GM12878 (cell line): ENCODE results near the gene PSORS1C2. TPM values are rescaled to one million over a fixed set of nuclear protein-coding genes. Genes with fewer than 3 reads are reported as not detected.

Experiments used
- ATAC-seq: fragments of 200-7000 bp; cut with Tn5 transposase; 3 replicates; pipeline ENCODE4 v1.9.1; 2020; ENCODE audit warnings: mild to moderate bottlenecking, moderate library complexity
- BruUV-seq: library from RNA; stranded (reverse); fragments of 400-500 nt; replicated peaks from 2 replicates; lab custom pipeline; 2021; lab: Mats Ljungman, UMichigan
- CTCF ChIA-PET: fragments of 300-600 bp; sonication (Branson Sonifier 250); formaldehyde crosslinking; extraction: SDS; loops from one replicate; lab custom pipeline; 2021; ENCODE audit warnings: inconsistent platforms; lab: Yijun Ruan, JAX
- POLR2A ChIA-PET: fragments of 350-600 bp; formaldehyde crosslinking; extraction: SDS; loops from one replicate; lab custom pipeline; 2021; ENCODE audit warnings: inconsistent platforms; lab: Charles Lee
- RAD21 ChIA-PET: fragments of 300-600 bp; sonication (Branson Sonifier 250); formaldehyde crosslinking; loops from one replicate; lab custom pipeline; 2023; ENCODE audit warnings: antibody characterized with exemption; ENCODE audit not compliant: unreplicated experiment; lab: Charles Lee
- SMC1A ChIA-PET: fragments of 300-600 bp; sonication (Branson Sonifier 250); formaldehyde crosslinking; loops from one replicate; lab custom pipeline; 2023; ENCODE audit not compliant: unreplicated experiment, uncharacterized antibody; lab: Charles Lee
- DNase-seq: peaks from one replicate; pipeline ENCODE4 v3.0.0-alpha.2; 2011; ENCODE audit warnings: low read depth, low spot score
- FAIRE-seq: peaks from 3 replicates; lab custom pipeline; 2011; peaks lifted over from hg19 to GRCh38; lab: Jason Lieb, UNC
- H2AFZ ChIP-seq: 2 replicates; pipeline ENCODE4 v1.6.0; 2011; ENCODE audit warnings: low read depth, low read length, control low read depth; ENCODE audit not compliant: control insufficient read depth
- H3K27ac ChIP-seq: 2 replicates; pipeline ENCODE4 v1.5.1; 2011; ENCODE audit warnings: control low read depth; ENCODE audit not compliant: control insufficient read depth, insufficient read depth
- H3K27me3 ChIP-seq, 2 experiments: replicated peaks in 1 of 2; 2 replicates each; pipeline versions ENCODE4 v1.6.0 to v1.6.1; 2011; ENCODE audit warnings: low read length in 1 of 2; ENCODE audit not compliant: control insufficient read depth in 2 of 2, insufficient read depth in 2 of 2
- H3K36me3 ChIP-seq, 2 experiments: 2 replicates each; pipeline ENCODE4 v1.5.1; 2011; ENCODE audit warnings: low read length in 1 of 2; ENCODE audit not compliant: control insufficient read depth in 2 of 2, insufficient read depth in 2 of 2
- H3K4me1 ChIP-seq: 2 replicates; pipeline ENCODE4 v1.6.1; 2011; ENCODE audit warnings: mild to moderate bottlenecking, low read length, moderate library complexity, mixed read lengths; ENCODE audit not compliant: control insufficient read depth, insufficient read depth
- H3K4me2 ChIP-seq: 2 replicates; pipeline ENCODE4 v1.6.0; 2011; ENCODE audit warnings: control low read depth; ENCODE audit not compliant: control insufficient read depth, insufficient read depth
- H3K4me3 ChIP-seq: fragments of 200-600 bp; sonication (generic); 2 replicates; pipeline ENCODE4 v1.5.1; 2016
- H3K79me2 ChIP-seq: 2 replicates; pipeline ENCODE4 v1.6.0; 2011; ENCODE audit warnings: low read length; ENCODE audit not compliant: control insufficient read depth, insufficient read depth
- H3K9ac ChIP-seq: 2 replicates; pipeline ENCODE4 v1.8.0; 2011; ENCODE audit warnings: low read length, control low read depth, mixed read lengths; ENCODE audit not compliant: control insufficient read depth, insufficient read depth
- H3K9me3 ChIP-seq: replicated peaks from 3 replicates; pipeline ENCODE4 v1.5.1; 2011; ENCODE audit warnings: mild to moderate bottlenecking, low read length; ENCODE audit not compliant: control insufficient read depth, insufficient read depth
- H4K20me1 ChIP-seq: 2 replicates; pipeline ENCODE4 v1.6.0; 2011; ENCODE audit not compliant: control insufficient read depth, insufficient read depth
- CBX3 ChIP-seq: fragments of 200-600 bp; sonication (generic); IDR thresholded peaks from 2 replicates; pipeline ENCODE4 v1.6.1; 2016; ENCODE audit warnings: low read depth, borderline replicate concordance
- FOXK2 ChIP-seq: fragments of 450-650 bp; IDR thresholded peaks from 2 replicates; pipeline ENCODE4 v1.6.1; 2017; ENCODE audit warnings: mild to moderate bottlenecking, moderate library complexity
- GABPA ChIP-seq: IDR thresholded peaks from 2 replicates; pipeline ENCODE4 v1.6.1; 2014; ENCODE audit warnings: antibody characterized with exemption, low read depth, mild to moderate bottlenecking, inconsistent platforms
- KAT2A ChIP-seq: conservative IDR thresholded peaks from 2 replicates; pipeline ENCODE4 v1.6.1; 2011; ENCODE audit warnings: low read depth, low read length; ENCODE audit not compliant: control insufficient read depth
- MTA3 ChIP-seq: IDR thresholded peaks from 2 replicates; pipeline ENCODE4 v1.6.1; 2012; ENCODE audit warnings: low read length, inconsistent platforms, borderline replicate concordance
- PBX3 ChIP-seq: IDR thresholded peaks from 2 replicates; pipeline ENCODE4 v1.6.1; 2011; ENCODE audit warnings: mild to moderate bottlenecking, low read depth, low read length, moderate library complexity; ENCODE audit not compliant: insufficient replicate concordance
- POLR2AphosphoS2 ChIP-seq: IDR thresholded peaks from 2 replicates; pipeline ENCODE4 v1.6.1; 2011; ENCODE audit warnings: low read depth, mild to moderate bottlenecking, low read length, improper control_type of control experiment, moderate library complexity
- POLR2AphosphoS5 ChIP-seq: IDR thresholded peaks from 2 replicates; pipeline ENCODE4 v1.6.1; 2011; ENCODE audit warnings: mild to moderate bottlenecking, low read length, inconsistent platforms
- SIX5 ChIP-seq: IDR thresholded peaks from 2 replicates; pipeline ENCODE4 v1.6.1; 2011; ENCODE audit warnings: mild to moderate bottlenecking, low read depth, low read length, moderate library complexity; ENCODE audit not compliant: severe bottlenecking
- WRNIP1 ChIP-seq: IDR thresholded peaks from 2 replicates; pipeline ENCODE4 v1.6.1; 2011; ENCODE audit warnings: low read depth, low read length, improper control_type of control experiment, borderline replicate concordance
- ZBTB11 ChIP-seq: fragments of 450-650 bp; formaldehyde crosslinking; IDR thresholded peaks from 2 replicates; pipeline ENCODE4 v1.5.0; 2022; ENCODE audit warnings: mild to moderate bottlenecking, missing genetic modification characterization
- ZNF217 ChIP-seq: fragments of 450-650 bp; IDR thresholded peaks from 2 replicates; pipeline ENCODE4 v1.6.1; 2017; ENCODE audit warnings: antibody characterized with exemption, mild to moderate bottlenecking
- WGBS: methylation state at CpG from one replicate; pipeline ENCODE4 v1.1.6; 2016; ENCODE audit warnings: low lambda C conversion rate; ENCODE audit not compliant: insufficient replicate concordance, insufficient coverage; ENCODE audit errors: missing lambda C conversion rate; 5-methylcytosine and 5-hydroxymethylcytosine counted together
- in situ Hi-C: fragments of 300-500 bp; cut with MboI; formaldehyde crosslinking; loops from 9 replicates; pipeline ENCODE4 v1.14.3; 2018; ENCODE audit warnings: mixed read lengths
- intact Hi-C: fragments of 100-400 bp; cut with micrococcal nuclease; formaldehyde crosslinking; loops from one replicate; pipeline ENCODE4 v1.14.2; 2022; ENCODE audit not compliant: unreplicated experiment
- polyA plus RNA-seq, 11 experiments: library from polyadenylated mRNA; depleted of rRNA in 4 of 11; unstranded in 6 of 11; stranded (reverse) in 5 of 11; fragments of >200 nt; fragmentation: Nextera tagmentation in 4 of 11; fragmentation: Illumina TruSeq in 1 of 11; extraction: Ambion mirVana in 4 of 11; extraction: Trizol in 1 of 11; gene quantifications; 1 replicate in 1 of 11; 2 replicates in 10 of 11; pipeline versions ENCODE4 v1.2.1 to v1.2.3, GENCODE V29; 2011 to 2016; ENCODE audit warnings: inconsistent platforms in 2 of 11, missing spikeins in 2 of 11, low read depth in 1 of 11
- total RNA-seq, 4 experiments: library from RNA; depleted of rRNA in 3 of 4; stranded (reverse); fragments of >200 nt in 3 of 4; fragmentation: Illumina TruSeq in 1 of 4; extraction: Trizol in 1 of 4; gene quantifications; 2 replicates each; pipeline versions ENCODE4 v1.2.1 to v1.2.3, GENCODE V29; 2013 to 2021

The PSORS1C2 gene
- total and polyA plus RNA-seq, 10 of the 15 experiments (the other 5 are each of a cell fraction or from before 2014, with no cell fraction given), result not detected

GRCh38 chr6:31171931-31172905, 33.4 kb upstream of the PSORS1C2 start:
- in situ Hi-C loops, result no loop called here
- no peak overlapping the region for H3K9ac ChIP-seq

More at GRCh38 chr6:31171931-31172905, 33.4 kb upstream of the PSORS1C2 start:
- RAD21 ChIA-PET, result interaction anchor here (0.8 kb wide), 1 partner anchor 34 kb away, joined by 3 read pairs; the partner anchor contains the start of gene PSORS1C2
- 70% methylated on average over 16 of the region's 16 CpGs for WGBS
- no peak for TF ChIP-seq GABPA
- no peak for TF ChIP-seq WRNIP1
- no peak for TF ChIP-seq POLR2AphosphoS5
- TF ChIP-seq PBX3, result no peak
- TF ChIP-seq FOXK2, result no peak
- no peak for TF ChIP-seq KAT2A
- TF ChIP-seq MTA3, result no peak
- TF ChIP-seq CBX3, result no peak
- TF ChIP-seq SIX5, result no peak
- TF ChIP-seq ZBTB11 (CRISPR knock-in tag), result no peak
- TF ChIP-seq POLR2AphosphoS2, result no peak
- TF ChIP-seq ZNF217, result no peak
- intact Hi-C loops, result no loop called here
- no TSS peak for BruUV-seq
- no peak for DNase-seq
- POLR2A ChIA-PET, result no interaction called here
- ATAC-seq, result no peak
- Histone ChIP-seq H2AFZ (no peak overlapping the region), H3K79me2 (no peaks in the 10 kb centered on the region), H3K27ac (no peak overlapping the region), H3K4me1 (no peaks in the 10 kb centered on the region), H3K4me2 (no peak overlapping the region), H3K27me3 (no peaks in the 10 kb centered on the region), H3K9me3 (no peaks in the 10 kb centered on the region), H3K36me3 (no peaks in the 10 kb centered on the region), H3K4me3 (no peak overlapping the region), H4K20me1 (no peaks in the 10 kb centered on the region)
- SMC1A ChIA-PET, result interaction anchor here (0.9 kb wide), 1 partner anchor 20 kb away, joined by 3 read pairs; no protein-coding TSS in a partner anchor
- no peak for FAIRE-seq
- CTCF ChIA-PET, result no interaction called here
